T-cell (primary cell): ENCODE data around the gene CRLF1. TPM values are rescaled to one million over a fixed set of nuclear protein-coding genes. Genes with fewer than 3 reads are reported as not detected.

Experiments used
- ATAC-seq, 4 experiments: fragments of 200-7000 bp in 3 of 4; fragments of 150-1000 bp in 1 of 4; cut with Tn5 transposase; replicated peaks in 1 of 4; 1 replicate in 3 of 4; 2 replicates in 1 of 4; pipeline ENCODE4 v1.10.0; 2021; ENCODE audit warnings: moderate library complexity in 3 of 4, mild to moderate bottlenecking in 2 of 4, moderate number of reproducible peaks in 1 of 4
- CTCF ChIA-PET, 2 donors: fragments of 300-600 bp; sonication (Branson Sonifier 250); formaldehyde crosslinking; loops; one replicate each; lab custom pipeline; 2022; ENCODE audit warnings: antibody characterized with exemption in 2 of 2; lab: Charles Lee
- POLR2A ChIA-PET, 2 donors: fragments of 300-600 bp; sonication (Branson Sonifier 250); formaldehyde crosslinking; loops; one replicate each; lab custom pipeline; 2022; ENCODE audit warnings: antibody characterized with exemption in 2 of 2; lab: Charles Lee
- DNase-seq, 35 experiments: peaks; one replicate each; pipeline versions ENCODE4 v3.0.0 to v3.0.0-alpha.2; 2013 to 2023
- H3K27ac ChIP-seq: one replicate; pipeline ENCODE4 v1.5.1; 2013; ENCODE audit warnings: low read length
- H3K27me3 ChIP-seq, 2 experiments: replicated peaks in 1 of 2; 1 replicate in 1 of 2; 2 replicates in 1 of 2; pipeline versions ENCODE4 v1.6.1 to v1.7.0; 2013; ENCODE audit warnings: low read length in 1 of 2, mixed read lengths in 1 of 2; ENCODE audit not compliant: control insufficient read depth in 2 of 2, insufficient read depth in 2 of 2; ENCODE audit errors: extremely low read depth in 1 of 2
- H3K36me3 ChIP-seq, 2 donors: 1 replicate in 1 of 2; 2 replicates in 1 of 2; pipeline versions ENCODE4 v1.6.1 to v1.7.0; 2013; ENCODE audit warnings: low read length in 1 of 2; ENCODE audit not compliant: control insufficient read depth in 2 of 2, insufficient read depth in 1 of 2; ENCODE audit errors: extremely low read depth in 1 of 2
- H3K4me1 ChIP-seq, 2 experiments: 1 replicate in 1 of 2; 2 replicates in 1 of 2; pipeline versions ENCODE4 v1.6.1 to v1.7.0; 2013; ENCODE audit warnings: low read length in 2 of 2, mixed read lengths in 1 of 2; ENCODE audit not compliant: insufficient read depth in 2 of 2, control insufficient read depth in 1 of 2; ENCODE audit errors: extremely low read depth in 1 of 2
- H3K4me3 ChIP-seq, 2 donors: 1 replicate in 1 of 2; 2 replicates in 1 of 2; pipeline versions ENCODE4 v1.5.1 to v1.7.0; 2013; ENCODE audit warnings: mild to moderate bottlenecking in 2 of 2, low read length in 1 of 2, moderate library complexity in 1 of 2; ENCODE audit not compliant: control insufficient read depth in 1 of 2; ENCODE audit errors: extremely low read depth in 1 of 2
- H3K9me3 ChIP-seq: 2 replicates; pipeline ENCODE4 v1.7.0; 2013
- H3K27ac Mint-ChIP-seq, 2 donors: one replicate each; pipeline ENCODE4 v1.8.0; 2020 to 2021; ENCODE audit warnings: mild to moderate bottlenecking in 2 of 2, mixed read lengths in 2 of 2
- H3K27me3 Mint-ChIP-seq, 2 donors: one replicate each; pipeline ENCODE4 v1.8.0; 2021 to 2022; ENCODE audit warnings: mixed read lengths in 2 of 2
- H3K36me3 Mint-ChIP-seq: one replicate; pipeline ENCODE4 v1.8.0; 2021; ENCODE audit warnings: mixed read lengths
- H3K4me1 Mint-ChIP-seq, 3 donors: one replicate each; pipeline ENCODE4 v1.8.0; 2020 to 2022; ENCODE audit warnings: mixed read lengths in 3 of 3, mild to moderate bottlenecking in 1 of 3
- H3K4me3 Mint-ChIP-seq, 3 donors: one replicate each; pipeline ENCODE4 v1.8.0; 2020 to 2022; ENCODE audit warnings: mild to moderate bottlenecking in 3 of 3, mixed read lengths in 3 of 3, moderate library complexity in 3 of 3
- H3K9me3 Mint-ChIP-seq, 3 donors: one replicate each; pipeline ENCODE4 v1.8.0; 2020 to 2022; ENCODE audit warnings: mixed read lengths in 3 of 3
- WGBS: methylation state at CpG from one replicate; pipeline ENCODE4 v1.1.5; 2013; ENCODE audit warnings: missing lambda C conversion rate; ENCODE audit not compliant: insufficient coverage; 5-methylcytosine and 5-hydroxymethylcytosine counted together
- total RNA-seq, 35 experiments: library from RNA in 6 of 35; stranded (reverse) in 6 of 35; fragments of 120-200 nt in 1 of 35; gene quantifications; one replicate each; pipeline versions ENCODE4 v1.2.1 to v1.2.4 and lab custom pipeline; 2013 to 2026

CRLF1 gene
- total RNA-seq, 5 donors from 2014 or later (not counting 1 experiment from before 2014, with no cell fraction given) = 0.56 to 0.73 TPM; not detected in 3

- no peak overlapping the region for H3K4me3 Mint-ChIP-seq
Measured at GRCh38 chr19:18597809-18598660, 8.6 kb downstream of the CRLF1 start.

DNA sequence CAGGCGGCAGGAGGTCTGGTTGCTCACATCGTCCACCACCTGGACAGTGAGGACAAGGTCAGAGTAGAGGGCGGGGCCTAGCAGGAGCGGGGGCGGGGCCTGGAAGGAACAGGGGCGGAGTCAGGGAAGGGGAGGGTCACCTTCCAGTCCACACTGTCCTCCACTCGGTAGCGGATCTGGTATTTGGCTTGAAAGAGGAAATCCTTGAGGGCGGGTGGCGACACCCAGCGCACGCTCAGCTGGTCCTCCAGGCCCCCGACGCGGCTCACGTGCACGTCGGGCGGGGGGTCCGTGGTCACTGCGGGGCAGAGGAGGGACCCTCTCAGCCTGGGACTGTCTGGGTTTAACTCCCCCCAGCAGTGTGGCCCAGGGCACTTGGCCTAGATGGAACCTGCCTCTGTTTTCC lies 9.8 kb downstream of the CRLF1 start:
- POLR2A ChIA-PET = no interaction called here
- H3K4me3 Mint-ChIP-seq = peak overlapping the region in 2 of 3 donors; percentile 6 to 27

More at GRCh38 chr19:18597809-18598660, 8.6 kb downstream of the CRLF1 start:
- POLR2A ChIA-PET = no interaction called here
- CTCF ChIA-PET = interaction anchor here in 1 of 2 donors (0.7 kb wide), 1 partner anchor 318 kb away, joined by 3 read pairs; no protein-coding TSS in a partner anchor
- Histone ChIP-seq H3K4me3 (no peak overlapping the region), H3K9me3 (no peaks in the 10 kb centered on the region), H3K27me3 (peaks cover 0 to 57% of the 10 kb centered on the region in 2 experiments), H3K4me1 (peaks cover 3 to 27% of the 10 kb centered on the region in 2 experiments), H3K36me3 (no peaks in the 10 kb centered on the region), H3K27ac (no peak overlapping the region)
- DNase-seq (no peak), ATAC-seq (no peak)
- H3K9me3 Mint-ChIP-seq = no peaks in the 10 kb centered on the region
- no peak overlapping the region for H3K27ac Mint-ChIP-seq
- H3K4me1 Mint-ChIP-seq = peaks cover 11 to 17% (median 13%) of the 10 kb centered on the region in 3 donors
- H3K36me3 Mint-ChIP-seq = no peaks in the 10 kb centered on the region
- WGBS = 71% methylated on average over 13 of the region's 25 CpGs
- peaks cover 20 to 39% of the 10 kb centered on the region in 2 donors for H3K27me3 Mint-ChIP-seq

GRCh38 chr19:18595475-18595874 lies 11.1 kb downstream of the CRLF1 start:
- ChIA-PET CTCF (no interaction called here), POLR2A (no interaction called here)
- H3K27me3 Mint-ChIP-seq = peaks cover 5 to 19% of the 10 kb centered on the region in 2 donors
- Histone ChIP-seq H3K4me3 (no peak overlapping the region), H3K27me3 (peaks cover 0 to 37% of the 10 kb centered on the region in 2 experiments), H3K27ac (no peak overlapping the region), H3K9me3 (no peaks in the 10 kb centered on the region), H3K36me3 (peaks cover 8 to 11% of the 10 kb centered on the region in 2 donors), H3K4me1 (peaks cover 3 to 34% of the 10 kb centered on the region in 2 experiments)
- no peak for ATAC-seq
- 85% methylated on average over 4 of the region's 6 CpGs for WGBS
- peaks cover 17 to 23% (median 17%) of the 10 kb centered on the region in 3 donors for H3K4me1 Mint-ChIP-seq
- H3K4me3 Mint-ChIP-seq = peak overlapping the region; percentile 21 to 76 (median 28)
- peak overlapping the region in 1 of 2 donors; percentile 44 for H3K27ac Mint-ChIP-seq
- H3K36me3 Mint-ChIP-seq = peaks cover 3% of the 10 kb centered on the region
- no peak for DNase-seq
- H3K9me3 Mint-ChIP-seq = no peaks in the 10 kb centered on the region

More for the DNA sequence above, 9.8 kb downstream of the CRLF1 start:
- WGBS = 14% methylated on average over 15 of the region's 21 CpGs
- H3K27me3 Mint-ChIP-seq = peaks cover 11 to 29% of the 10 kb centered on the region in 2 donors
- CTCF ChIA-PET = interaction anchor here (0.6 kb wide), 2 partner anchors 22 to 1761 kb away, joined by 3 to 5 read pairs; no protein-coding TSS in a partner anchor
- H3K9me3 Mint-ChIP-seq = no peaks in the 10 kb centered on the region
- Histone ChIP-seq H3K36me3 (peaks cover 3 to 5% of the 10 kb centered on the region in 2 donors), H3K9me3 (no peaks in the 10 kb centered on the region), H3K27ac (no peak overlapping the region), H3K27me3 (peaks cover 0 to 46% of the 10 kb centered on the region in 2 experiments), H3K4me1 (peaks cover 3 to 27% of the 10 kb centered on the region in 2 experiments), H3K4me3 (no peak overlapping the region)
- H3K36me3 Mint-ChIP-seq = no peaks in the 10 kb centered on the region
- DNase-seq (no peak), ATAC-seq (no peak)
- H3K27ac Mint-ChIP-seq = no peak overlapping the region
- H3K4me1 Mint-ChIP-seq = peaks cover 10 to 16% (median 13%) of the 10 kb centered on the region in 3 donors

- H3K27me3 Mint-ChIP-seq = peaks cover 5 to 15% of the 10 kb centered on the region in 2 donors
- Histone ChIP-seq H3K4me3 (peak overlapping the region; percentile 47 to 51), H3K27ac (no peak overlapping the region), H3K9me3 (no peaks in the 10 kb centered on the region), H3K36me3 (peaks cover 8 to 12% of the 10 kb centered on the region in 2 donors), H3K4me1 (peaks cover 6 to 39% of the 10 kb centered on the region in 2 experiments), H3K27me3 (peaks cover 0 to 34% of the 10 kb centered on the region in 2 experiments)
- DNase-seq (no peak), ATAC-seq (peak in 2 of 4 experiments; percentile 3 to 12)
- H3K27ac Mint-ChIP-seq = peak overlapping the region in 1 of 2 donors; percentile 74
- peaks cover 21 to 29% (median 23%) of the 10 kb centered on the region in 3 donors for H3K4me1 Mint-ChIP-seq
- H3K9me3 Mint-ChIP-seq = no peaks in the 10 kb centered on the region
- WGBS = 48% methylated on average over 16 of the region's 26 CpGs
- peaks cover 3% of the 10 kb centered on the region for H3K36me3 Mint-ChIP-seq
- ChIA-PET POLR2A (interaction anchor here in 1 of 2 donors (0.6 kb wide), 1 partner anchor 260 kb away, joined by 3 read pairs; no protein-coding TSS in a partner anchor), CTCF (interaction anchor here (0.5 to 1.2 kb wide), 4 partner anchors 55 to 799 kb away, joined by 3 to 4 read pairs (median 3); no protein-coding TSS in a partner anchor)
- H3K4me3 Mint-ChIP-seq = peak overlapping the region; percentile 64 to 76 (median 65)
Measured at GRCh38 chr19:18594824-18595373, 11.7 kb downstream of the CRLF1 start.

DNA sequence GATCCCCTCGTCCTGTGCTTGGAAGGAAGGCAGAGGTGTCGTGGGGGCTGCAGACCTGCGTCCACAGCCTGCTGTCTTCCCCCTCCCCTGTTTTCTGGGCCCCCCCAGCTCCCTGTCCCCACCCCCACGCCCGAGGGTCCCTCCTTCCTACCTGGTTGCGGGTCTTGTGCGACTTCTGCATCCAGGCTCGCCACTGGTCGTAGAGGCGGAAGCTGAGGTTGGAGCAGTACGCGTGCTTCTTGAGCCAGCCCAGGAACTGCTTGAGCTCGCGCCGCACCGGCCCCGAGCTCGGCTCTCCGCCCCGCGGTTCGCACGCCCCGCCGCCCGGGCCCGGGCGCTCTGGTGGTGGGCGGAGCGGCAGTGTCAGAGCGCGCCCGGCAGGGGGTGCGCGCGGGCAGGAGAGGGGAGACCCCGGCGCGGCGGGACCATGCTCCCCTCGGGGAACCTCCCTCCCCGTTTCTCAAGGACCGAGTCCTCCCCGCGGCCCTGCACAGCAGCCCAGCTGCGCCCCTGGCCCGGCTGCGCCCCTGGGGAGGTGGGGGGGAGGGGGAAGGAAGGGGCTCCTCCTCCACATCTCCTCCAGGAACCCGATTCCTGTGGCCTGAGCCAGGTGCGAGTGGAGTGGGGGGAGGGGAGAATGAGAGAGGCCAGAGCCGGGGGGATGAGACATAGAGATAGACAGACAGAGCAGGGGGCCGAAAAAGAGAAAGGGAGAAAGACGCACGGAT lies 12.3 kb downstream of the CRLF1 start:
- ChIA-PET POLR2A (interaction anchor here in 1 of 2 donors (0.6 kb wide), 1 partner anchor 261 kb away, joined by 3 read pairs; no protein-coding TSS in a partner anchor), CTCF (interaction anchor here (0.5 to 1.2 kb wide), 8 partner anchors 12 to 798 kb away, joined by 3 to 13 read pairs (median 4); no protein-coding TSS in a partner anchor)
- Histone ChIP-seq H3K9me3 (no peaks in the 10 kb centered on the region), H3K27me3 (peaks cover 0 to 27% of the 10 kb centered on the region in 2 experiments), H3K36me3 (peaks cover 8 to 12% of the 10 kb centered on the region in 2 donors), H3K4me3 (peak overlapping the region; percentile 47 to 51), H3K4me1 (peaks cover 11 to 46% of the 10 kb centered on the region in 2 experiments), H3K27ac (no peak overlapping the region)
- H3K9me3 Mint-ChIP-seq = no peaks in the 10 kb centered on the region
- WGBS = 2% methylated on average over 43 of the region's 54 CpGs
- peaks cover 3 to 9% of the 10 kb centered on the region in 2 donors for H3K27me3 Mint-ChIP-seq
- DNase-seq (peak; percentile 51 to 88 (median 70)), ATAC-seq (peak; percentile 74 to 84 (median 77))
- H3K4me1 Mint-ChIP-seq = peaks cover 25 to 33% (median 28%) of the 10 kb centered on the region in 3 donors
- H3K36me3 Mint-ChIP-seq = peaks cover 3% of the 10 kb centered on the region
- peak overlapping the region in 1 of 2 donors; percentile 74 for H3K27ac Mint-ChIP-seq
- H3K4me3 Mint-ChIP-seq = peak overlapping the region; percentile 64 to 76 (median 65)
